Smooth muscle cell (in vitro differentiated cells): Measurements from ENCODE around the gene PCBP3. TPM values are rescaled to one million over a fixed set of nuclear protein-coding genes. Genes with fewer than 3 reads are reported as not detected.

Experiments used
- DNase-seq: peaks from one replicate; lab custom pipeline; 2025; ENCODE audit not compliant: unreplicated experiment; lab: John Stamatoyannopoulos, UW
- H2AFZ ChIP-seq: fragments of 200-600 bp; sonication (generic); 2 replicates; pipeline ENCODE4 v1.6.0; 2016; ENCODE audit warnings: antibody characterized with exemption, low read depth, mild to moderate bottlenecking
- H3F3A ChIP-seq: fragments of 200-600 bp; sonication (generic); 2 replicates; pipeline ENCODE4 v1.6.0; 2017; ENCODE audit warnings: antibody characterized with exemption, low read depth
- H3K27ac ChIP-seq: fragments of 200-600 bp; sonication (generic); 2 replicates; pipeline ENCODE4 v1.5.1; 2016; ENCODE audit warnings: low read depth, mild to moderate bottlenecking
- H3K27me3 ChIP-seq: fragments of 200-600 bp; sonication (generic); 2 replicates; pipeline ENCODE4 v1.6.1; 2016; ENCODE audit warnings: low read depth, mild to moderate bottlenecking
- H3K36me3 ChIP-seq: fragments of 200-600 bp; sonication (generic); 2 replicates; pipeline ENCODE4 v1.5.1; 2016; ENCODE audit warnings: low read depth
- H3K4me1 ChIP-seq: fragments of 200-600 bp; sonication (generic); 2 replicates; pipeline ENCODE4 v1.5.1; 2016; ENCODE audit warnings: low read depth
- H3K4me2 ChIP-seq: fragments of 200-600 bp; sonication (generic); 2 replicates; pipeline ENCODE4 v1.6.0; 2016; ENCODE audit warnings: mild to moderate bottlenecking
- H3K4me3 ChIP-seq: fragments of 200-600 bp; sonication (generic); 2 replicates; pipeline ENCODE4 v1.5.1; 2016; ENCODE audit warnings: mild to moderate bottlenecking
- H3K79me2 ChIP-seq: fragments of 200-600 bp; sonication (generic); 2 replicates; pipeline ENCODE4 v1.6.0; 2016; ENCODE audit warnings: low read depth, mild to moderate bottlenecking
- H3K9ac ChIP-seq: fragments of 200-600 bp; sonication (generic); 2 replicates; pipeline ENCODE4 v1.6.0; 2016; ENCODE audit warnings: low read depth
- H3K9me3 ChIP-seq: fragments of 200-600 bp; sonication (generic); replicated peaks from 2 replicates; pipeline ENCODE4 v1.5.1; 2016; ENCODE audit warnings: low read depth
- H4K20me1 ChIP-seq: fragments of 200-600 bp; sonication (generic); 2 replicates; pipeline ENCODE4 v1.6.0; 2016; ENCODE audit warnings: low read depth
- WGBS: methylation state at CpG from one replicate; pipeline ENCODE4 v1.1.7; 2016; ENCODE audit warnings: low lambda C conversion rate; 5-methylcytosine and 5-hydroxymethylcytosine counted together
- polyA plus RNA-seq: library from polyadenylated mRNA; unstranded; fragments of >200 nt; fragmentation: Nextera tagmentation; extraction: Ambion mirVana; gene quantifications from 2 replicates; pipeline ENCODE4 v1.2.1, GENCODE V29; 2016
- total RNA-seq: library from RNA; depleted of rRNA; stranded (reverse); fragments of >200 nt; gene quantifications from 2 replicates; pipeline ENCODE4 v1.2.3, GENCODE V29; 2014
- TF ChIP-seq, protein P1 (sequence below): fragments of 200-600 bp; sonication (generic); IDR thresholded peaks from 2 replicates; pipeline ENCODE4 v1.5.1; 2017; ENCODE audit warnings: borderline replicate concordance, mild to moderate bottlenecking, antibody characterized with exemption; ENCODE audit not compliant: insufficient read depth, poor library complexity, severe bottlenecking

The PCBP3 gene
- total and polyA plus RNA-seq, 2 experiments from 2014 or later: 8.9 to 23.1 TPM

DNA sequence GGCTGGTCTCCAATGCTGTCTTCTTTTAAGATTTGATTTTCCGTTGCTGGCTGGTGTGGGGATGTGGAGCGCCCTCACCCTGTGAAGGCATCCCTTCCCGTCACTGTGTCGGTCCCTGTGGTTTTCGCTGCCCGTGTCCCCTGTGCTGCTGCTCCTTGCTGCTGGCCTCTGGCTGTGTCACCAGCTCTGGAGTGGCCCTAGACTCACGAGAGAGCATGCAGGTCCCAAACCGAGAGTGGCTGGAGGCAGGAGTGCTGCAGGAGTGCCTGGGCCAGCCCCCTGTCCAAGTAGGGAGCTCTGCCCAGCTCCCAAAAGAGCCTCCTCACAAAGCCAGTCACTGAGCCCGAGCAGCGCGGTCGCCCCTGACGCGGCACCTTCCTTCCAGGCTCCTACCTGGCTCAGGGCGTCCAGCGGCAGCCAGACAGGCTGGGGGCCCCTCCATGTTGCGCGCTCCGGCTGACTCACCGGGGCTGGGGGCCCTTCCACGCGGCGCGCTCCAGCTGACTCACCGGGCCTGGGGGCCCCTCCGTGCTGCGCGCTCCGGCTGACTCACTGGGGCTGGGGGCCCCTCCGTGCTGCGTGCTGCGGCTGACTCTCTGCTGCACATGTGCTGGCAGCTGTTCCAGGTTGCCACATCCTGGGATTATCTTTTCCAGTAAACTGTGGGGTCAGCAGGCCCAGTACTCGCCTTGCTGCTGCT is 231.3 kb downstream of the PCBP3 start:
- 10% methylated on average over 33 of the region's 33 CpGs for WGBS
- H3K9me3 ChIP-seq: no peaks in the 10 kb centered on the region

GRCh38 chr21:45875416-45875760 is 231.9 kb downstream of the PCBP3 start:
- DNase-seq: no peak
- Histone ChIP-seq H3K4me3 (no peak overlapping the region), H3K4me2 (peak overlapping the region; percentile 57), H3K27me3 (no peaks in the 10 kb centered on the region), H3K79me2 (no peaks in the 10 kb centered on the region), H4K20me1 (no peaks in the 10 kb centered on the region), H3F3A (peaks cover 19% of the 10 kb centered on the region), H3K4me1 (peaks cover 31% of the 10 kb centered on the region), H2AFZ (no peak overlapping the region), H3K9ac (peak overlapping the region; percentile 61), H3K9me3 (no peaks in the 10 kb centered on the region), H3K36me3 (no peaks in the 10 kb centered on the region), H3K27ac (peak overlapping the region; percentile 96)
- 51% methylated on average over 6 of the region's 6 CpGs for WGBS
- TF ChIP-seq, protein P1, sequence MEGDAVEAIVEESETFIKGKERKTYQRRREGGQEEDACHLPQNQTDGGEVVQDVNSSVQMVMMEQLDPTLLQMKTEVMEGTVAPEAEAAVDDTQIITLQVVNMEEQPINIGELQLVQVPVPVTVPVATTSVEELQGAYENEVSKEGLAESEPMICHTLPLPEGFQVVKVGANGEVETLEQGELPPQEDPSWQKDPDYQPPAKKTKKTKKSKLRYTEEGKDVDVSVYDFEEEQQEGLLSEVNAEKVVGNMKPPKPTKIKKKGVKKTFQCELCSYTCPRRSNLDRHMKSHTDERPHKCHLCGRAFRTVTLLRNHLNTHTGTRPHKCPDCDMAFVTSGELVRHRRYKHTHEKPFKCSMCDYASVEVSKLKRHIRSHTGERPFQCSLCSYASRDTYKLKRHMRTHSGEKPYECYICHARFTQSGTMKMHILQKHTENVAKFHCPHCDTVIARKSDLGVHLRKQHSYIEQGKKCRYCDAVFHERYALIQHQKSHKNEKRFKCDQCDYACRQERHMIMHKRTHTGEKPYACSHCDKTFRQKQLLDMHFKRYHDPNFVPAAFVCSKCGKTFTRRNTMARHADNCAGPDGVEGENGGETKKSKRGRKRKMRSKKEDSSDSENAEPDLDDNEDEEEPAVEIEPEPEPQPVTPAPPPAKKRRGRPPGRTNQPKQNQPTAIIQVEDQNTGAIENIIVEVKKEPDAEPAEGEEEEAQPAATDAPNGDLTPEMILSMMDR: no peak

More for the DNA sequence above, 231.3 kb downstream of the PCBP3 start:
- DNase-seq: peak; percentile 90
- Histone ChIP-seq H3K4me1 (peaks cover 33% of the 10 kb centered on the region), H3K27me3 (no peaks in the 10 kb centered on the region), H3K4me3 (peak overlapping the region; percentile 19), H3K27ac (peak overlapping the region; percentile 96), H3K4me2 (peak overlapping the region; percentile 68), H2AFZ (no peak overlapping the region), H3K79me2 (no peaks in the 10 kb centered on the region), H4K20me1 (no peaks in the 10 kb centered on the region), H3F3A (peaks cover 24% of the 10 kb centered on the region), H3K9ac (peak overlapping the region; percentile 79), H3K36me3 (no peaks in the 10 kb centered on the region)
- TF ChIP-seq, protein P1: no peak

- H3K4me2 ChIP-seq: peak overlapping the region; percentile 57
- peaks cover 18% of the 10 kb centered on the region for H3F3A ChIP-seq
- no peaks in the 10 kb centered on the region for H3K79me2 ChIP-seq
- H3K4me1 ChIP-seq: peaks cover 30% of the 10 kb centered on the region
- no peaks in the 10 kb centered on the region for H3K27me3 ChIP-seq
- TF ChIP-seq, protein P1: no peak
- peak overlapping the region; percentile 96 for H3K27ac ChIP-seq
- DNase-seq: no peak
- no peak overlapping the region for H2AFZ ChIP-seq
- 94% methylated on average over 12 of the region's 12 CpGs for WGBS
- no peaks in the 10 kb centered on the region for H3K36me3 ChIP-seq
- H3K9ac ChIP-seq: peak overlapping the region; percentile 61
- H4K20me1 ChIP-seq: no peaks in the 10 kb centered on the region
- H3K4me3 ChIP-seq: no peak overlapping the region
- no peaks in the 10 kb centered on the region for H3K9me3 ChIP-seq
These were observed 232.4 kb downstream of the PCBP3 start for GRCh38 chr21:45875881-45876280.
